HG02973 (cell line): Measurements from ENCODE around the gene FZD7.

Experiments used
- ATAC-seq: cut with Tn5 transposase; IDR thresholded peaks from one replicate; pipeline ENCODE4 v1.9.1; 2021; ENCODE audit warnings: moderate library complexity; ENCODE audit not compliant: unreplicated experiment

Gene FZD7

GRCh38 chr2:202033317-202034248 lies at the start of gene FZD7:
Gene FZD7, plus strand, starts transcription at chr2:202033855. Its CDS starts 793 bp downstream, at chr2:202034648.
- ATAC-seq, result peak; percentile 79

DNA sequence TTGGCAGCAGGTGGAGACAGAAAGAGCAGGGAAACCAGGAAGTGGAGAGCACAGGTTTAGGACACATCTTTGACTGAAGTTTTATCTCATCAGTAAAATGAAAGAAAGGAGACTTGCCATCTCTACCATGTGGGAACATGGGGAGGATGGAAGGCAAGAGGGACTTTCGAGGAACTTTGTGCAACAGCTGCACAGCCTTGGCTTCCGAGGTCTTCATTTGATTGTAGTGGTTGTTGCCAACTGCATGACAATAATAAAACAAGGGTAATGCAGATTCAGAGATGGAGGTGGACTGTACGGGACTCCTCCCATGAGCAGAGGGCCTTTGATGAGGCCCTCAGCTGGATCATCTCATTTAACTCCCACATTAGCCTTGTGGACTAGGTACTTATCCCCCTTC lies 49.3 kb upstream of the FZD7 start:
- no peak for ATAC-seq

DNA sequence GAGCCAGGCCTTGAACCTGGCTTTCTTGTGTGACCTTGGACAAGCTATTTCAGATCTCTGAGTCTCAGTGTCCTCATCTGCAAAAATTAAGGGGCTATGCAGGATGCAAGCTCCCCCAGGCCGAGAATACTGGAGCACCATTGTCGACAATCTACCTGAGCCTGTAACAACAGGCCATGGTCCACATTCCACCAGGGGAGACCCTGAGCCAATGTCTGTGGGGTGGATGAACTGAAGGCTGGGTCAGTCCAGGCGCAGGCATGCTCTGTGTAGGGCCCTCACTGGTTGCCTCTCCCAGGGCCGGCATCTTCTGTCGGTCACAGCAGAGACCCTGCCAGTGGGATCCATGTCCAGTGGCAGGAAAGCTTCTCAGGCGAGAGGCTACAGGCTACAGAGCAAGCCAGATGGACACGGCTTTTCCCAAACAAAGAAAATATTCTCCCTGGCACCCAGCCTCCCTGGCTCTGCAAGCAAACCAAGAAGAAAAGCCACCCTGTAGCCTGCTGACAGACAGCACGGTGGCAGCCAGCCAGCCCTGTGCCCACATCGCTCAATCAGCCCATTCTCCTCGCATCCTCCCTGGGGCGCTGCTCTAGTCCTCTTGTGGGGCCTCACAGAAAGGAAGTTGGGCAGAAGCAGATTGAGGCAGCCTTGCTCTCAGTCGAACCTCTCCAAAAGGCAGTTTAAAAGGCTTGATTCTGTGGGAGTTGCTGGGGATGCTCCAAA lies 48.7 kb upstream of the FZD7 start:
- ATAC-seq, result no peak

GRCh38 chr2:201985728-201986462 lies 47.8 kb upstream of the FZD7 start:
- no peak for ATAC-seq

- ATAC-seq, result no peak
Measured at GRCh38 chr2:201986463-201986735, 47.3 kb upstream of the FZD7 start.

DNA sequence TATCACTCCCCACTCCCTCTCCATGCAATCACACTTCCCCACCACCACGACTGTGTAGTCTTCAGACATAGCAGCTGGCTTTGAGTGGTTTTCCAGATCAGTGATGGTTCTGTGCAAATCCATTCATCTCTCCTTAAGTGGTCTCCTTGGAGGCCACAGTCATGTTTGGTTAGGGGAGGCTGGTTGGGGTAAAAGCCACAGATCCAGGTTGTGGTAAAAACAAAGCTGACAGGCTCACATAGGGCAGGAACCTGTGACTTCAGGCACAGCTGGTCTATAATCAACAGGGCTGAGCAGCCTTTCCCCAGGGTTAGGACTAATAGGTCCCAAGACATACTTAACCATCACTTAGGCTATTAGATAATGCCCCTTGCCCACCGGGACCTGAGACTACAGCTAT lies 46.2 kb upstream of the FZD7 start:
- ATAC-seq, result no peak

- ATAC-seq, result no peak
Measured at GRCh38 chr2:201990069-201990468, 43.6 kb upstream of the FZD7 start.

GRCh38 chr2:201992960-201993359 lies 40.7 kb upstream of the FZD7 start:
- no peak for ATAC-seq

GRCh38 chr2:201994973-201995638 lies 38.5 kb upstream of the FZD7 start:
- no peak for ATAC-seq

DNA sequence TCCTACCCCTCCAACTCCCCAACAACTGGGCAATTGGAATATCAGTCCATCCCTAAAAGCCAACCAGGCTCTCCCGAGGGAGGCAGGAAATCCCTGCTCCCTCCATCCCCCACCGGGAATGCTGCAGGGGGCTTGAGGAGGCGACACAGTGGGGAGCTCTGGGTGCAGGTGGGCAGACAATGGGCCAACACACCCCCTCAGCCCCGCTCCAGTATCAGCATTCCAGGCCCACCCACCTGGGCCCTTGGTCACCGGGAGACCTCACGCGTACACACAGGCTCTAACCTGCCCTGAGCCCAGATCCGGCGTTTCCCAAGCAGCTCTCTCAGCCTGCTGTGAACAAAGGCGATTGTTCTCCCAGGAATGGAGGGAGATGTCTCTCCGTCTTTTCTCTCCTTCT lies 37.6 kb upstream of the FZD7 start:
- no peak for ATAC-seq

DNA sequence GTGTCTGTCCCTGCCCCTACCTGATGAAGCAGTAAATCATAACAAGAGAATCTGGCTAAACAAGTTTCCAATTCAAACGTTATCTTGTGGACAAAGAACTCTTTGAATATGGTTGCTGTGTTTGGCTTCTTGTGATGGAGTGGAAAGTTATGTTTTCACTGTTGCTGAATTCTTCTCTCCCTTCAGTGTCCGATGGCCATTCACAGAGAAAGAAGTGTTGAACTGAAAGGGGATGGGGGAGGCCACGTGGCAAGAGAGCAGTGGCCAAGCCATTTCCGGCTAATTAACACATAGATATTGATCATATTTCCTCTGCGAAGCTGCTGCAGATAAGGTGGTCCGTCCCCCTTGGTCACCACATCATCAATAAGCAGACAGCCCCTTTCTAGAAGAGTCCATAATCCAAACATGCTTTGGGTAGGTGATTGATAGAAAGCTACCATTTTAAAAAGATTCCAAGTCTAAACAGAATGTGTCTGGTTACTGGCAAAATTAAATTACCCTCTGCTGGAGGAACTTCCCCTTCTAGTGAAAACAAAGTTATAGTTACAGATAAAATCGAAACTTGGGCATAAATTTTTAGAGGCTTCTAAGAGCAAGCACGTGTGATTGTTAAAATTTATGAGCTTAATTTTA lies 36.9 kb upstream of the FZD7 start:
- no peak for ATAC-seq

GRCh38 chr2:201999279-201999678 lies 34.4 kb upstream of the FZD7 start:
- ATAC-seq, result no peak

DNA sequence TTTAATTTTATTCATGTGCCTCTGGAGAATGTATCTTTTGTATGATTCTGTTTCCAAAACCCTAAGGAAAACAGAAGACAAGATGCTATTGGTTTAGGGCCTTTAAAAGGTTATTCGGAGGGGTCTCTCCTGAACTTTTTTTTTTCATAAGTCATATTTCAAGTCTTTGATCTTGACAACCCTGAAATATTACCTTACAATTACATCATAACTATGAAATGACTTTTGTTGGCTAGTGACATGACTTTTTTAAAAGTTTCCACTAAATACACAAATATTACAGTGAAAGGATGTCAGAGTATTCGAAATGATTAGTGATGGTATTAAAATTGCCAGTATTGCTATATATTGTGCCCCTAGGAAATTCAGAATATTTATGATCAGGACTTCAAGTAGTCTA lies 31.8 kb upstream of the FZD7 start:
- no peak for ATAC-seq

DNA sequence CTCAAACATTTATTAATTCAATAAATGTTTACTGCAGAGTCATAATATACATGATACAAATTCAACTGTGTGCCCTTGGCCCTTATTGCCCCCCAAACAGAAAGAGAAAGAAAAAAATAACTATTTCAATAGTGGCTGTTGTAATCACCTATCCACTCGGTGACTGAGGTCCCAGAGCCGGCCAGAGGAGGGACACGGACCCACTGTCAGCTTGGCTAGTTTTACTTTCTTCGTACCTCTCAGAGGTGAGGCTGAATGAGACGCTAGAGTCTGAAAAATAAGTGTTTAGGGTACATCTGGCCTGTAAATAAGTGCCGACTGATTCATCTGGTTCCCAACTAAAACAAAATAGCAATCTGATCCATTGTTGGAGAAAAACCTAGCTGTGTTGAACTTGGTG lies 31.3 kb upstream of the FZD7 start:
- ATAC-seq, result no peak

GRCh38 chr2:202005272-202005887 lies 28.3 kb upstream of the FZD7 start:
- no peak for ATAC-seq

DNA sequence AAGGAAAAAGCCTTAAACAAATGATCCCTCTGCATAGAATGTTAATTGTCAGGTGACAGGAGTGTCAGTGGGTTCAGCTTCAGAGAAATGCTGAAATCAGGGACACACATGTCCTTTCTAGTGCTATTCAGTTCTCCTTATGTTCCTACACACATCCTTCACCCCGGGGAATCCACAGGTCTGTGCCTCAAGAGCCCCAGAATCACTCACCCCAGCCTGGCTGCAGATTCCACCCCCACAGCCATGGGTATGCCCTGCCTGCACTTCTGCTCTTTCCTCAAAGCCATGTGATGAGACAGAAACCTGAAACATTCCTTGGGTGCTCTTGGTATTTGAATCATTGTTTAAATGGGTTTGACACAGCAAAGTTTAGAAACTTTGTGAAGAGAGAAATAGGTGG lies 27.4 kb upstream of the FZD7 start:
- no peak for ATAC-seq

DNA sequence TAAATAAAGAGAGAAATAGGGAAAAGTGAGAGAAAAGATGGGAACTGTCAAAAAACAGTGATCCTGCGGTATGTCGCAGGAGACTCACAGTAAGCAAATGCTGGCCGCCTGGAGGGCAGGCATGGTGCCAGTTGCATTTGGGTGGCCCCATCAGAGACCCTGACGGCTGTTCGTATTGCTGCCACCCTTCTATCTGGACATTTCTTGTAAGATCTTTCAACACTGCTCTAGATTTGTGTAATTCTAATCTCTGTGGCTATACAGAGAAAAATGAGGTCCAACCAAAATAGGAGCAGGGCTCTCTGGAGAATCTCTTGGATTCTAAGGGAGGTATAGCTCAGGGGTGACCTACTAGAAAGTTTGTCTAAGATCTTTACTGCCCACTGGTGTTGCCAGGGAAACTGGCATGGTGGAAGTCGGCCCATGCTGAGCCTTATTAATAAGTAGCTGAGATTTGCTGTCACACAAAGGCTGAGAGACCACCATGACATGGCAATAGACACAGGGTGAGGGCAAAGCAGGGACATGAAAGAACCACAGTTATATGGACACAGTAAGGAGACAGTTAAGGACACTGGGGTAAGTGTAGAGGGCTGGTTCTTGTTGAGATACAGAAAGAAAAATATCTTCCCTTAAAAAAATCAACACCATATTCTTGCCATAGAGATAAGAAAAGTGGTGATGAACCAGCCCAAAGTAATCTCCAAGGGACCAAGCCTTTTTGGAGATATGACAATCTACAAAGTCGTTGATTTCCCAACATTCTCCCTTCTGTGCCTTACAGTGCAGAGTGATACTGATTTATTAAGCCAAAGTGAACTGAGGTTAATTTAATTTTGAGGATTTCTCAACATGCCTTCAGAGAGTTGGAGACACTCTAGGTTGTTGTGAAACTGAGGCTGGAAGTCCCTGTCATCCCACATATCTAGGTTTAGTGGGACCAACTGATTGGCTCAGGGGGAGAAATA lies 26.4 kb upstream of the FZD7 start:
- ATAC-seq, result no peak

- no peak for ATAC-seq
Measured at GRCh38 chr2:202007983-202008354, 25.7 kb upstream of the FZD7 start.

DNA sequence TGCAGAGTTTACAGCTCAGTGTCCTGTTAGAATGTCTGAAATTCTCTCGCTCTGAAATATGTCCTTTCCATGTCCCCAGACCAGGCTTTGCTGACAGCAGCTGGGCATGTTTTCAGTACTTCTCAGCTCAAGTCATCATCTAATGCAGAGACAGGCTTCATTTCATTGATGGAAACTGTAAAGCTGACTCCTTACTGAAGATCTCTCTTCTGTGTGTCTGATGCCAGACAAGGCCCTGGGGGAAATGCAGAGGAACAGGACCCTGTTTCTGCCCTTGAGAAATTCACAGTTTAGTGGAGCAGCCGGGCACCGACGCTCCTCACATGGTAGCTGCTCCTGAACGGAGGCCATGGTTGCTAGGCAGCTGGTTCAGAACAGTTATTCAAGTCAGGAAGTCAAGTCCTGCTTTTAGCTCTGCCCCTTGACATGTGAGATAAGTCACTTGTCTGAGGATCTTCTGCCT lies 24.6 kb upstream of the FZD7 start:
- ATAC-seq, result no peak
